Chondrocyte (in vitro differentiated cells): ENCODE data around the gene ARHGAP19. TPM values are rescaled to one million over a fixed set of nuclear protein-coding genes. Genes with fewer than 3 reads are reported as not detected.
A peak's percentile ranks its signal among the peaks of the same experiment; 100 is the strongest.

Experiments used
- DNase-seq: peaks from one replicate; pipeline ENCODE4 v3.0.0; 2021; ENCODE audit warnings: mixed read lengths, low spot score
- H3K27ac Mint-ChIP-seq: one replicate; pipeline ENCODE4 v1.8.0; 2021; ENCODE audit warnings: mild to moderate bottlenecking, moderate library complexity, mixed read lengths; ENCODE audit not compliant: unreplicated experiment
- H3K27me3 Mint-ChIP-seq: 2 replicates; pipeline ENCODE4 v1.8.0; 2021; ENCODE audit warnings: low read depth, mixed read lengths
- H3K36me3 Mint-ChIP-seq: 2 replicates; pipeline ENCODE4 v1.8.0; 2021; ENCODE audit warnings: low read depth, mixed read lengths
- H3K4me1 Mint-ChIP-seq: 2 replicates; pipeline ENCODE4 v1.8.0; 2021; ENCODE audit warnings: low read depth, mild to moderate bottlenecking, mixed read lengths
- H3K4me3 Mint-ChIP-seq: one replicate; pipeline ENCODE4 v1.8.0; 2021; ENCODE audit warnings: mild to moderate bottlenecking, moderate library complexity, mixed read lengths; ENCODE audit not compliant: unreplicated experiment
- H3K9me3 Mint-ChIP-seq: 2 replicates; pipeline ENCODE4 v1.8.0; 2021; ENCODE audit warnings: low read depth, mixed read lengths
- CTCF ChIP-seq: fragments of 200-600 bp; sonication (generic); IDR thresholded peaks from 2 replicates; pipeline ENCODE4 v1.5.0; 2021; ENCODE audit warnings: antibody characterized with exemption, mild to moderate bottlenecking, moderate library complexity
- total RNA-seq: library from RNA; stranded (reverse); gene quantifications from 3 replicates; pipeline ENCODE4 v1.2.1, GENCODE V29; 2021

Gene ARHGAP19
- total RNA-seq, 1 donor from 2014 or later, result 2.6 TPM

- Mint-ChIP-seq H3K9me3 (no peaks in the 10 kb centered on the region), H3K4me1 (peaks cover 7% of the 10 kb centered on the region), H3K36me3 (no peaks in the 10 kb centered on the region), H3K4me3 (no peak overlapping the region), H3K27me3 (no peaks in the 10 kb centered on the region), H3K27ac (no peak overlapping the region)
- DNase-seq, result no peak
- TF ChIP-seq CTCF, result no peak
These were observed 9.8 kb upstream of the ARHGAP19 start for GRCh38 chr10:97302088-97302791.

GRCh38 chr10:97300980-97301379 is 8.5 kb upstream of the ARHGAP19 start:
- Mint-ChIP-seq H3K27ac (no peak overlapping the region), H3K4me3 (no peak overlapping the region), H3K27me3 (no peaks in the 10 kb centered on the region), H3K4me1 (peaks cover 7% of the 10 kb centered on the region), H3K9me3 (no peaks in the 10 kb centered on the region), H3K36me3 (no peaks in the 10 kb centered on the region)
- TF ChIP-seq CTCF, result no peak
- DNase-seq, result no peak

- TF ChIP-seq CTCF, result no peak
These were observed 5.8 kb upstream of the ARHGAP19 start for GRCh38 chr10:97298223-97298571.

GRCh38 chr10:97297556-97298222 is 5.3 kb upstream of the ARHGAP19 start:
- H3K27ac Mint-ChIP-seq, result no peak overlapping the region
- DNase-seq, result no peak
- TF ChIP-seq CTCF, result no peak

More at GRCh38 chr10:97298223-97298571, 5.8 kb upstream of the ARHGAP19 start:
- Mint-ChIP-seq H3K4me1 (peaks cover 7% of the 10 kb centered on the region), H3K9me3 (no peaks in the 10 kb centered on the region), H3K36me3 (no peaks in the 10 kb centered on the region), H3K4me3 (no peak overlapping the region), H3K27me3 (no peaks in the 10 kb centered on the region), H3K27ac (no peak overlapping the region)
- DNase-seq, result no peak

GRCh38 chr10:97292862-97293198 is 393 bp upstream of the ARHGAP19 start:
- no peak for TF ChIP-seq CTCF
- no peak overlapping the region for H3K4me3 Mint-ChIP-seq
- H3K27ac Mint-ChIP-seq, result peak overlapping the region; percentile 89
- peaks cover 11% of the 10 kb centered on the region for H3K4me1 Mint-ChIP-seq
- no peaks in the 10 kb centered on the region for H3K9me3 Mint-ChIP-seq
- H3K36me3 Mint-ChIP-seq, result no peaks in the 10 kb centered on the region
- no peaks in the 10 kb centered on the region for H3K27me3 Mint-ChIP-seq
- no peak for DNase-seq

More at GRCh38 chr10:97297556-97298222, 5.3 kb upstream of the ARHGAP19 start:
- no peaks in the 10 kb centered on the region for H3K36me3 Mint-ChIP-seq
- H3K27me3 Mint-ChIP-seq, result no peaks in the 10 kb centered on the region
- H3K4me1 Mint-ChIP-seq, result peaks cover 9% of the 10 kb centered on the region
- H3K9me3 Mint-ChIP-seq, result no peaks in the 10 kb centered on the region
- H3K4me3 Mint-ChIP-seq, result no peak overlapping the region
